Fibroblast of lung (primary cell): Measurements from ENCODE around the gene PDIA5. TPM values are rescaled to one million over a fixed set of nuclear protein-coding genes. Genes with fewer than 3 reads are reported as not detected.
A peak's percentile ranks its signal among the peaks of the same experiment; 100 is the strongest.

Source experiments
- DNase-seq, 2 donors: peaks; one replicate each; pipeline versions ENCODE4 v3.0.0 to v3.0.0-alpha.2; 2010; ENCODE audit warnings: low read depth in 2 of 2
- H2AFZ ChIP-seq: 2 replicates; pipeline ENCODE4 v1.5.1; 2012; ENCODE audit warnings: low read length, control low read depth, inconsistent platforms
- H3K27ac ChIP-seq: 2 replicates; pipeline ENCODE4 v1.5.1; 2011; ENCODE audit warnings: low read length, control low read depth; ENCODE audit not compliant: insufficient read depth
- H3K27me3 ChIP-seq: 2 replicates; pipeline ENCODE4 v1.5.1; 2011; ENCODE audit warnings: mild to moderate bottlenecking, low read length; ENCODE audit not compliant: control insufficient read depth, insufficient read depth
- H3K36me3 ChIP-seq: 2 replicates; pipeline ENCODE4 v1.5.1; 2011; ENCODE audit warnings: low read length; ENCODE audit not compliant: control insufficient read depth, insufficient read depth
- H3K4me1 ChIP-seq: 2 replicates; pipeline ENCODE4 v1.5.1; 2011; ENCODE audit warnings: low read length; ENCODE audit not compliant: control insufficient read depth, insufficient read depth; ENCODE audit errors: extremely low read depth
- H3K4me2 ChIP-seq: 2 replicates; pipeline ENCODE4 v1.5.1; 2011; ENCODE audit warnings: low read length, control low read depth; ENCODE audit not compliant: insufficient read depth; ENCODE audit errors: extremely low read depth
- H3K4me3 ChIP-seq, 4 experiments: fragments of 200-600 bp in 1 of 4; sonication (generic) in 1 of 4; replicated peaks in 1 of 4; 2 replicates each; pipeline ENCODE4 v1.5.1; 2011 to 2016; ENCODE audit warnings: low read length in 4 of 4, low read depth in 3 of 4, mild to moderate bottlenecking in 3 of 4, control low read depth in 2 of 4, inconsistent platforms in 1 of 4, mixed read lengths in 1 of 4; ENCODE audit not compliant: insufficient read depth in 1 of 4; ENCODE audit errors: control extremely low read depth in 1 of 4
- H3K79me2 ChIP-seq: 2 replicates; pipeline ENCODE4 v1.5.1; 2012; ENCODE audit warnings: mild to moderate bottlenecking, low read length, inconsistent platforms; ENCODE audit not compliant: control insufficient read depth, insufficient read depth
- H3K9ac ChIP-seq: 2 replicates; pipeline ENCODE4 v1.5.1; 2011; ENCODE audit warnings: mild to moderate bottlenecking, low read length, control low read depth; ENCODE audit not compliant: insufficient read depth
- H3K9me3 ChIP-seq: 2 replicates; pipeline ENCODE4 v1.5.1; 2012; ENCODE audit warnings: low read depth, low read length; ENCODE audit not compliant: control insufficient read depth, insufficient read depth
- H4K20me1 ChIP-seq: 2 replicates; pipeline ENCODE4 v1.5.1; 2011; ENCODE audit warnings: low read length; ENCODE audit not compliant: control insufficient read depth, insufficient read depth; ENCODE audit errors: extremely low read depth
- CTCF ChIP-seq, 2 donors: IDR thresholded peaks in 1 of 2; conservative IDR thresholded peaks in 1 of 2; 1 replicate in 1 of 2; 2 replicates in 1 of 2; pipeline ENCODE4 v1.5.1; 2011 to 2012; ENCODE audit warnings: low read length in 2 of 2, control low read depth in 1 of 2, inconsistent platforms in 1 of 2, low read depth in 1 of 2, mild to moderate bottlenecking in 1 of 2
- EZH2 ChIP-seq: IDR thresholded peaks from 2 replicates; pipeline ENCODE4 v1.5.1; 2012; ENCODE audit warnings: low read length, control low read depth, mild to moderate bottlenecking; ENCODE audit errors: missing control alignments
- polyA minus RNA-seq: library from RNA; depleted of rRNA, polyadenylated mRNA; stranded (reverse); fragments of >200 nt; gene quantifications from 2 replicates; pipeline ENCODE4 v1.2.3, GENCODE V29; 2011; ENCODE audit warnings: low replicate concordance
- polyA plus RNA-seq, 2 donors: library from polyadenylated mRNA; depleted of rRNA in 1 of 2; stranded (reverse) in 1 of 2; unstranded in 1 of 2; fragments of >200 nt; gene quantifications; 2 replicates each; pipeline ENCODE4 v1.2.1, GENCODE V29; 2011 to 2012; ENCODE audit warnings: missing spikeins in 1 of 2
- total RNA-seq: library from RNA; depleted of rRNA; stranded (reverse); fragments of >200 nt; gene quantifications from 2 replicates; pipeline ENCODE4 v1.2.1, GENCODE V29; 2014

Gene PDIA5
- 19.3 and 27.9 TPM in 2 replicates for total RNA-seq
- polyA plus RNA-seq = 32.7 and 51.4 TPM in 2 replicates
- 35.3 and 49.9 TPM in 2 replicates for polyA plus RNA-seq (2012)
- 5.9 and 14.3 TPM in 2 replicates for polyA minus RNA-seq

- Histone ChIP-seq H3K79me2 (peaks cover 41% of the 10 kb centered on the region), H3K4me2 (peak within 1 kb of the TSS; percentile 93), H3K4me1 (peaks cover 2% of the 10 kb centered on the region), H3K4me3 (peak within 1 kb of the TSS; percentile 69 to 90 (median 90)), H2AFZ (peak within 1 kb of the TSS; percentile 82), H3K9ac (peak within 1 kb of the TSS; percentile 90), H4K20me1 (no peaks in the 10 kb centered on the region), H3K27ac (peak within 1 kb of the TSS; percentile 78), H3K27me3 (no peaks in the 10 kb centered on the region), H3K36me3 (no peaks in the 10 kb centered on the region), H3K9me3 (no peaks in the 10 kb centered on the region)
- TF ChIP-seq CTCF (conservative IDR thresholded peaks at IDR 0.05 in 1 of 2, IDR thresholded peaks at IDR 0.05 in 1 of 2; ENCODE audit: low read depth in 1 of 2, low read length in 2 of 2) (no peak), EZH2 (no peak)
- DNase-seq = peak; percentile 85 to 90
Observed at GRCh38 chr3:123066896-123067688, at the start of gene PDIA5. Gene PDIA5, plus strand, starts transcription at chr3:123067025. Its CDS starts 140 bp downstream, at chr3:123067165.

GRCh38 chr3:123018683-123019082 lies 48.1 kb upstream of the PDIA5 start:
- no peak overlapping the region for H3K27ac ChIP-seq
- no peaks in the 10 kb centered on the region for H3K36me3 ChIP-seq
- H3K4me1 ChIP-seq = no peaks in the 10 kb centered on the region
- no peak for TF ChIP-seq CTCF (conservative IDR thresholded peaks at IDR 0.05 in 1 of 2, IDR thresholded peaks at IDR 0.05 in 1 of 2; ENCODE audit: low read depth in 1 of 2, low read length in 2 of 2)
- TF ChIP-seq EZH2 = no peak
- H3K9ac ChIP-seq = no peak overlapping the region
- H3K79me2 ChIP-seq = no peaks in the 10 kb centered on the region
- H3K4me3 ChIP-seq = no peak overlapping the region
- H3K27me3 ChIP-seq = peaks cover 22% of the 10 kb centered on the region
- H3K4me2 ChIP-seq = no peak overlapping the region
- DNase-seq = no peak
- H4K20me1 ChIP-seq = no peaks in the 10 kb centered on the region
- no peak overlapping the region for H2AFZ ChIP-seq
- H3K9me3 ChIP-seq = no peaks in the 10 kb centered on the region

GRCh38 chr3:123019161-123019560 lies 47.7 kb upstream of the PDIA5 start:
- H3K4me1 ChIP-seq = no peaks in the 10 kb centered on the region
- no peaks in the 10 kb centered on the region for H3K79me2 ChIP-seq
- H3K9ac ChIP-seq = no peak overlapping the region
- H3K27ac ChIP-seq = no peak overlapping the region
- no peak overlapping the region for H3K4me3 ChIP-seq
- no peaks in the 10 kb centered on the region for H3K9me3 ChIP-seq
- H2AFZ ChIP-seq = no peak overlapping the region
- TF ChIP-seq EZH2 = no peak
- no peak for TF ChIP-seq CTCF (conservative IDR thresholded peaks at IDR 0.05 in 1 of 2, IDR thresholded peaks at IDR 0.05 in 1 of 2; ENCODE audit: low read depth in 1 of 2, low read length in 2 of 2)
- no peak overlapping the region for H3K4me2 ChIP-seq
- H3K36me3 ChIP-seq = no peaks in the 10 kb centered on the region
- no peak for DNase-seq
- H4K20me1 ChIP-seq = no peaks in the 10 kb centered on the region
- peaks cover 26% of the 10 kb centered on the region for H3K27me3 ChIP-seq
